ENCODE data around the gene PTGDS.

PTGDS gene

GRCh38 chr9:136942112-136942880 lies 35.0 kb upstream of the PTGDS start:
- DNase-seq (ENCODE audit: low read depth in 2 of 2): no peak
- peak overlapping the region in 1 of 2 donors; percentile 84 for H3K4me3 ChIP-seq (replicated peaks in 1 of 2; ENCODE audit: low read depth in 2 of 2, low read length in 2 of 2)

GRCh38 chr9:136942881-136943230 lies 34.4 kb upstream of the PTGDS start:
- TF ChIP-seq CTCF (IDR thresholded peaks at IDR 0.05; ENCODE audit: low read depth, low read length): no peak
- DNase-seq (ENCODE audit: low read depth in 2 of 2): no peak
- H3K4me3 ChIP-seq (replicated peaks in 1 of 2; ENCODE audit: low read depth in 2 of 2, low read length in 2 of 2): peak overlapping the region; percentile 84 to 85

More at GRCh38 chr9:136942112-136942880, 35.0 kb upstream of the PTGDS start:
- TF ChIP-seq CTCF (IDR thresholded peaks at IDR 0.05; ENCODE audit: low read depth, low read length): no peak

- peak overlapping the region; percentile 84 to 85 for H3K4me3 ChIP-seq (replicated peaks in 1 of 2; ENCODE audit: low read depth in 2 of 2, low read length in 2 of 2)
- peak; percentile 34 to 45 for DNase-seq (ENCODE audit: low read depth in 2 of 2)
- TF ChIP-seq CTCF (IDR thresholded peaks at IDR 0.05; ENCODE audit: low read depth, low read length): no peak
Observed at GRCh38 chr9:136943291-136944211, 33.8 kb upstream of the PTGDS start.

DNA sequence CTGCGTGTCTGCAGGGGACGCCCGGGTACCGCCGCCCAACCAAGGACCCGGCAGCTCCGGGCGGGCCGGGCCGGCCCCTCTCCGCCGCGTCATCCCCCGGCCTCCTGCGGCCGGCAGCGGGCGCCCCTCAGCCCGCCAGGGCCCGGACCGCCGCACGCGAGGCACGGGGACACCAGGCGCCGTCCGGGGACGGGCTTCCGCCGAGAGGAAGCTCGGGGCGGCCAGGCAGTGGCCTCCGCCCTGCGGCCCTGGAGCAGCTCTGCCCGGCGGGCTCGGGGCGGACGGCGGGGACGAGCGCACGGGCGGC lies 33.1 kb upstream of the PTGDS start:
- DNase-seq (ENCODE audit: low read depth in 2 of 2): peak; percentile 47 to 66
- TF ChIP-seq CTCF (IDR thresholded peaks at IDR 0.05; ENCODE audit: low read depth, low read length): no peak
- peak overlapping the region; percentile 84 to 85 for H3K4me3 ChIP-seq (replicated peaks in 1 of 2; ENCODE audit: low read depth in 2 of 2, low read length in 2 of 2)

DNA sequence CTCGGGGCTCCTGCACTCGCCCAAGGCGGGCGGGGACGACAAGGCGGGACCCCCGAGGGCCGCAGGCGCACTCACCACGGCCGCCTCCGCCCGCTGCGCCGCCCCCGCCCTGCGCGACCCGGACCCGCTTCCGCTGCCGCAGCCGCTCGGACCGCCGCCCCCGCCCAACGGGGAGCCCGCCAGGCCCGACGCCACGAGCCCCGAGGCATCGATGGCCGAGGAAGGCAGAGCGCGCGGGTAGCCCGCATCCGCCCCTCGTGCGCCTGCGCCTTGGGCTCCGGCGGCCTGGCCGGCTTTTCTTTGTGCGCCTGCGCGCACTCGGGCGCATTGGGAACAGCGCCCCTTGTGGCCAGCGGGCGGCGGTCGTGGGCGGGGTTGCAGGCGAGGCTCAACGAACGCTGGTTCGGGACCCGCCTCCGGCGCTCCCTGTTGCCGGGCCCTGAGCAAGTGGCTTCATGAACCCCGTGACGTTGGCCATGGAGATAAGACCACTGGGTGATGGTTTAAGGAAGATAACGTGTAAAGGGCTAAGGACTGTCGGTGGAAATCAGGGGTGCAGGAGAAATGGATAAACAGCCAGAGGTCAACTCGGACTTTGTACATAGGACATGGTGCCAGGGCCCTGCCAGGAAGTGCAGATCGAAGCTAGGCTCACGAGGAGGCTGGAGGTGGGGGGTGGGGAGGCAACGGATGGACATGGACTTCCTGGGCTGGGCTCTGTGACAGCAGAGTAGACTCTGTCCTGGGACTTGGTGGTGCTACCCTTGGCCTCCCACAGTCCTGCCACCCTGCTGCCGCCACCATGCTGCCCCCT lies 32.6 kb upstream of the PTGDS start, which contains the start of the genes C8G and FBXW5:
C8G (plus strand) TSS at position 725 of the 814 bp plus-strand sequence; CDS start at position 803, 78 bp downstream.
FBXW5 (minus strand) TSS at position 220 of the 814 bp plus-strand sequence. CDS start 655 bp downstream, outside the sequence.
- peak within 1 kb of the TSS; percentile 84 to 85 for H3K4me3 ChIP-seq (replicated peaks in 1 of 2; ENCODE audit: low read depth in 2 of 2, low read length in 2 of 2)
- peak; percentile 71 for TF ChIP-seq CTCF (IDR thresholded peaks at IDR 0.05; ENCODE audit: low read depth, low read length)
- peak; percentile 90 to 95 for DNase-seq (ENCODE audit: low read depth in 2 of 2)
